HepG2 (cell line): ENCODE results near the gene FSCN2. TPM values are rescaled to one million over a fixed set of nuclear protein-coding genes. Genes with fewer than 3 reads are reported as not detected.

Experiments used
- ATM ChIP-seq: fragments of 450-650 bp; IDR thresholded peaks from 2 replicates; pipeline ENCODE4 v1.7.1; 2017; ENCODE audit warnings: mild to moderate bottlenecking, borderline replicate concordance
- BCL3 ChIP-seq: sonication (generic); formaldehyde crosslinking; IDR thresholded peaks from 2 replicates; pipeline ENCODE4 v1.5.1; 2020; ENCODE audit warnings: mild to moderate bottlenecking, missing genetic modification reagents, moderate library complexity
- HNRNPUL1 ChIP-seq: fragments of 200-400 bp; formaldehyde crosslinking; IDR thresholded peaks from 2 replicates; pipeline ENCODE4 v1.6.1; 2017; ENCODE audit warnings: low read depth, mild to moderate bottlenecking, low read length, moderate library complexity
- PHF21A ChIP-seq: sonication (generic); formaldehyde crosslinking; IDR thresholded peaks from 2 replicates; pipeline ENCODE4 v1.5.0; 2020; ENCODE audit warnings: mild to moderate bottlenecking, missing genetic modification reagents
- SRSF9 ChIP-seq: fragments of 200-400 bp; formaldehyde crosslinking; IDR thresholded peaks from 2 replicates; pipeline ENCODE4 v1.6.1; 2018; ENCODE audit warnings: borderline replicate concordance, mild to moderate bottlenecking, low read depth, low read length; ENCODE audit not compliant: insufficient read depth, poor library complexity, severe bottlenecking
- ZBTB1 ChIP-seq: sonication (generic); formaldehyde crosslinking; IDR thresholded peaks from 2 replicates; pipeline ENCODE4 v1.4.0; 2020; ENCODE audit warnings: missing genetic modification reagents, borderline replicate concordance
- ZC3H4 ChIP-seq: sonication (generic); formaldehyde crosslinking; IDR thresholded peaks from 2 replicates; pipeline ENCODE4 v1.4.0; 2020; ENCODE audit warnings: missing genetic modification reagents, borderline replicate concordance
- ZEB1 ChIP-seq: IDR thresholded peaks from 2 replicates; pipeline ENCODE4 v1.6.1; 2012; ENCODE audit warnings: mild to moderate bottlenecking, low read depth, inconsistent platforms; ENCODE audit not compliant: insufficient replicate concordance
- ZNF18 ChIP-seq: sonication (generic); formaldehyde crosslinking; IDR thresholded peaks from 2 replicates; pipeline ENCODE4 v1.8.0; 2022; ENCODE audit warnings: mild to moderate bottlenecking, missing genetic modification reagents; ENCODE audit not compliant: insufficient replicate concordance
- ZNF251 ChIP-seq: sonication (generic); formaldehyde crosslinking; IDR thresholded peaks from 2 replicates; pipeline ENCODE4 v1.9.0; 2021; ENCODE audit warnings: mild to moderate bottlenecking, missing genetic modification reagents
- ZNF333 ChIP-seq: sonication (generic); formaldehyde crosslinking; IDR thresholded peaks from 2 replicates; pipeline ENCODE4 v1.4.0; 2020; ENCODE audit warnings: mild to moderate bottlenecking, missing genetic modification reagents, borderline replicate concordance
- ZNF460 ChIP-seq: sonication (generic); formaldehyde crosslinking; IDR thresholded peaks from 2 replicates; pipeline ENCODE4 v1.5.1; 2020; ENCODE audit warnings: missing genetic modification reagents, mild to moderate bottlenecking, borderline replicate concordance
- ZNF749 ChIP-seq: sonication (generic); formaldehyde crosslinking; IDR thresholded peaks from 2 replicates; pipeline ENCODE4 v1.8.0; 2022; ENCODE audit warnings: mild to moderate bottlenecking, missing genetic modification reagents, moderate library complexity, borderline replicate concordance
- ZNF775 ChIP-seq: sonication (generic); formaldehyde crosslinking; IDR thresholded peaks from 2 replicates; pipeline ENCODE4 v1.4.0; 2020; ENCODE audit warnings: missing genetic modification reagents, mild to moderate bottlenecking, moderate library complexity, borderline replicate concordance
- ZNF841 ChIP-seq: sonication (generic); formaldehyde crosslinking; IDR thresholded peaks from 2 replicates; pipeline ENCODE4 v1.8.1; 2023; ENCODE audit warnings: missing genetic modification reagents, borderline replicate concordance
- polyA plus RNA-seq, 8 experiments: library from polyadenylated mRNA; depleted of rRNA in 3 of 8; stranded (reverse) in 7 of 8; unstranded in 1 of 8; fragments of >200 nt; fragmentation: Illumina TruSeq in 4 of 8; extraction: Trizol in 4 of 8; gene quantifications; 2 replicates each; pipeline versions ENCODE4 v1.2.1 to v1.2.3, GENCODE V29; 2011 to 2016; ENCODE audit warnings: low read depth in 4 of 8, missing spikeins in 1 of 8, mixed read lengths in 1 of 8; ENCODE audit not compliant: insufficient read depth in 1 of 8
- total RNA-seq, 5 experiments: library from RNA; depleted of rRNA; stranded (reverse); fragments of >200 nt; fragmentation: Illumina TruSeq; extraction: Trizol; gene quantifications; 2 replicates each; pipeline ENCODE4 v1.2.3, GENCODE V29; 2016; ENCODE audit warnings: low read depth in 1 of 5
- TF ChIP-seq, protein P1 (sequence below): sonication (generic); formaldehyde crosslinking; IDR thresholded peaks from 2 replicates; pipeline ENCODE4 v1.4.0; 2020; ENCODE audit warnings: missing genetic modification reagents, borderline replicate concordance
- TF ChIP-seq, protein P2 (sequence below): sonication (generic); formaldehyde crosslinking; IDR thresholded peaks from 2 replicates; pipeline ENCODE4 v1.4.0; 2020; ENCODE audit warnings: missing genetic modification reagents, borderline replicate concordance

FSCN2 gene
- total and polyA plus RNA-seq, 2 of the 13 experiments (the other 11 are each of a cell fraction or from before 2014, with no cell fraction given), result 0.09 TPM; not detected in 1

DNA sequence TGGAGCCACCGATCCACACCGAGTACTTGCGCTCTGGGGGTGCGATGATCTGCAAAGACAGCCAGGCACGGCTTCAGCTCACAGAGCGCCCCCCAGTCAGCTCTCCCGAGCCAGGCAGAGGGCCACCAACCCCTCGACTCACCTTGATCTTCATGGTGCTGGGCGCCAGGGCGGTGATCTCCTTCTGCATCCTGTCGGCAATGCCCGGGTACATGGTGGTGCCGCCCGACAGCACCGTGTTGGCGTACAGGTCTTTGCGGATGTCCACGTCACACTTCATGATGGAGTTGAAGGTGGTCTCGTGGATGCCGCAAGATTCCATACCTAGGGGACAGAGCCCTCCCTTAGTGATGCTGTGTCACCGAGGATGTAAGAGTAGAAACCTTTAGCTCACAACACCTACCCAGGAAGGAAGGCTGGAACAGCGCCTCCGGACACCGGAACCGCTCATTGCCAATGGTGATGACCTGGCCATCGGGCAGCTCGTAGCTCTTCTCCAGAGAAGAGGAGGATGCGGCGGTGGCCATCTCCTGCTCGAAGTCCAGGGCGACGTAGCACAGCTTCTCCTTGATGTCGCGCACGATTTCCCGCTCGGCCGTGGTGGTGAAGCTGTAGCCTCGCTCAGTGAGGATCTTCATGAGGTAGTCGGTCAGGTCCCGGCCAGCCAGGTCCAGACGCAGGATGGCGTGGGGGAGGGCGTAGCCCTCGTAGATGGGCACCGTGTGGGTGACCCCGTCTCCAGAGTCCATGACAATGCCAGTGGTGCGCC, 17.2 kb upstream of the FSCN2 start (continued):
- no peak for TF ChIP-seq ZNF18 (CRISPR knock-in tag)
- peak; percentile 74; the same call in 1 of the 2 replicates for TF ChIP-seq ZNF749
- no peak for TF ChIP-seq ATM
- no peak for TF ChIP-seq ZC3H4 (CRISPR knock-in tag)
- TF ChIP-seq ZNF460, result no peak
- TF ChIP-seq ZNF333 (CRISPR knock-in tag), result 0 out of 2 replicates have a peak, but pooled peaks have one; percentile 36
- TF ChIP-seq ZBTB1 (CRISPR knock-in tag), result no peak
- TF ChIP-seq BCL3 (CRISPR knock-in tag), result peak; percentile 44; the same call in 1 of the 2 replicates
- TF ChIP-seq ZNF841 (CRISPR knock-in tag), result no peak
- no peak for TF ChIP-seq PHF21A (CRISPR knock-in tag)
- TF ChIP-seq, protein P1, sequence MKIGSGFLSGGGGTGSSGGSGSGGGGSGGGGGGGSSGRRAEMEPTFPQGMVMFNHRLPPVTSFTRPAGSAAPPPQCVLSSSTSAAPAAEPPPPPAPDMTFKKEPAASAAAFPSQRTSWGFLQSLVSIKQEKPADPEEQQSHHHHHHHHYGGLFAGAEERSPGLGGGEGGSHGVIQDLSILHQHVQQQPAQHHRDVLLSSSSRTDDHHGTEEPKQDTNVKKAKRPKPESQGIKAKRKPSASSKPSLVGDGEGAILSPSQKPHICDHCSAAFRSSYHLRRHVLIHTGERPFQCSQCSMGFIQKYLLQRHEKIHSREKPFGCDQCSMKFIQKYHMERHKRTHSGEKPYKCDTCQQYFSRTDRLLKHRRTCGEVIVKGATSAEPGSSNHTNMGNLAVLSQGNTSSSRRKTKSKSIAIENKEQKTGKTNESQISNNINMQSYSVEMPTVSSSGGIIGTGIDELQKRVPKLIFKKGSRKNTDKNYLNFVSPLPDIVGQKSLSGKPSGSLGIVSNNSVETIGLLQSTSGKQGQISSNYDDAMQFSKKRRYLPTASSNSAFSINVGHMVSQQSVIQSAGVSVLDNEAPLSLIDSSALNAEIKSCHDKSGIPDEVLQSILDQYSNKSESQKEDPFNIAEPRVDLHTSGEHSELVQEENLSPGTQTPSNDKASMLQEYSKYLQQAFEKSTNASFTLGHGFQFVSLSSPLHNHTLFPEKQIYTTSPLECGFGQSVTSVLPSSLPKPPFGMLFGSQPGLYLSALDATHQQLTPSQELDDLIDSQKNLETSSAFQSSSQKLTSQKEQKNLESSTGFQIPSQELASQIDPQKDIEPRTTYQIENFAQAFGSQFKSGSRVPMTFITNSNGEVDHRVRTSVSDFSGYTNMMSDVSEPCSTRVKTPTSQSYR (CRISPR knock-in tag), result no peak
- no peak for TF ChIP-seq ZEB1
- no peak for TF ChIP-seq ZNF251
- TF ChIP-seq HNRNPUL1, result no peak
- no peak for TF ChIP-seq ZNF775
- TF ChIP-seq, protein P2, sequence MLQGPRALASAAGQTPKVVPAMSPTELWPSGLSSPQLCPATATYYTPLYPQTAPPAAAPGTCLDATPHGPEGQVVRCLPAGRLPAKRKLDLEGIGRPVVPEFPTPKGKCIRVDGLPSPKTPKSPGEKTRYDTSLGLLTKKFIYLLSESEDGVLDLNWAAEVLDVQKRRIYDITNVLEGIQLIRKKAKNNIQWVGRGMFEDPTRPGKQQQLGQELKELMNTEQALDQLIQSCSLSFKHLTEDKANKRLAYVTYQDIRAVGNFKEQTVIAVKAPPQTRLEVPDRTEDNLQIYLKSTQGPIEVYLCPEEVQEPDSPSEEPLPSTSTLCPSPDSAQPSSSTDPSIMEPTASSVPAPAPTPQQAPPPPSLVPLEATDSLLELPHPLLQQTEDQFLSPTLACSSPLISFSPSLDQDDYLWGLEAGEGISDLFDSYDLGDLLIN (CRISPR knock-in tag), result no peak
- no peak for TF ChIP-seq SRSF9
